ENCODE data around the gene PRTG.

GRCh38 chr15:55599439-55599838 lies 143.5 kb downstream of the PRTG start:
- TF ChIP-seq SMAD1 (IDR thresholded peaks at IDR 0.05; ENCODE audit: low read depth, low read length, partially characterized antibody) (no peak), DACH1 (IDR thresholded peaks at IDR 0.05; ENCODE audit: partially characterized antibody) (no peak), PPARD (CRISPR knock-in tag; IDR thresholded peaks at IDR 0.05) (no peak), USF1 (CRISPR knock-in tag; IDR thresholded peaks at IDR 0.05) (no peak), SRSF1 (IDR thresholded peaks at IDR 0.05; ENCODE audit: low read depth, low read length) (no peak), TFAM (CRISPR knock-in tag; conservative IDR thresholded peaks at IDR 0.05) (no peak)

Measured in K562 (cell line).